ENCODE data around the gene STXBP6.

Gene STXBP6

GRCh38 chr14:25069879-25070278 is 19.9 kb upstream of the STXBP6 start:
- no peak for DNase-seq (ENCODE audit: extremely low read depth, low read depth)
- no peak for TF ChIP-seq CTCF (IDR thresholded peaks at IDR 0.05; ENCODE audit: low read depth, low read length)

GRCh38 chr14:25067600-25067999 is 17.7 kb upstream of the STXBP6 start:
- no peak for TF ChIP-seq CTCF (IDR thresholded peaks at IDR 0.05; ENCODE audit: low read depth, low read length)
- no peak for DNase-seq (ENCODE audit: extremely low read depth, low read depth)

GRCh38 chr14:25062022-25062321 is 12.0 kb upstream of the STXBP6 start:
- DNase-seq (ENCODE audit: extremely low read depth, low read depth), result no peak
- TF ChIP-seq CTCF (IDR thresholded peaks at IDR 0.05; ENCODE audit: low read depth, low read length), result no peak

GRCh38 chr14:25056688-25057078 is 6.7 kb upstream of the STXBP6 start:
- TF ChIP-seq CTCF (IDR thresholded peaks at IDR 0.05; ENCODE audit: low read depth, low read length), result no peak
- DNase-seq (ENCODE audit: extremely low read depth, low read depth), result no peak

- TF ChIP-seq CTCF (IDR thresholded peaks at IDR 0.05; ENCODE audit: low read depth, low read length), result no peak
- no peak for DNase-seq (ENCODE audit: extremely low read depth, low read depth)
Observed at GRCh38 chr14:25055992-25056687, 6.2 kb upstream of the STXBP6 start.

- no peak for DNase-seq (ENCODE audit: extremely low read depth, low read depth)
- TF ChIP-seq CTCF (IDR thresholded peaks at IDR 0.05; ENCODE audit: low read depth, low read length), result no peak
Observed at GRCh38 chr14:25055005-25055404, 5.1 kb upstream of the STXBP6 start.

- no peak for TF ChIP-seq CTCF (IDR thresholded peaks at IDR 0.05; ENCODE audit: low read depth, low read length)
Observed at GRCh38 chr14:25053585-25053984, 3.6 kb upstream of the STXBP6 start.

More at GRCh38 chr14:25053585-25053984, 3.6 kb upstream of the STXBP6 start:
- DNase-seq (ENCODE audit: extremely low read depth, low read depth), result no peak

All from AG09319 (cell line).